HG02571 (cell line): ENCODE data around the gene ZNF778.

Experiments used
- ATAC-seq: cut with Tn5 transposase; IDR thresholded peaks from one replicate; pipeline ENCODE4 v1.9.1; 2021; ENCODE audit warnings: mild to moderate bottlenecking, moderate library complexity; ENCODE audit not compliant: unreplicated experiment

Gene ZNF778

GRCh38 chr16:89217388-89218191, at the start of gene ZNF778:
Gene ZNF778, plus strand, starts transcription at chr16:89217703. Its CDS starts 3,425 bp downstream, at chr16:89221128.
- peak; percentile 87 for ATAC-seq

DNA sequence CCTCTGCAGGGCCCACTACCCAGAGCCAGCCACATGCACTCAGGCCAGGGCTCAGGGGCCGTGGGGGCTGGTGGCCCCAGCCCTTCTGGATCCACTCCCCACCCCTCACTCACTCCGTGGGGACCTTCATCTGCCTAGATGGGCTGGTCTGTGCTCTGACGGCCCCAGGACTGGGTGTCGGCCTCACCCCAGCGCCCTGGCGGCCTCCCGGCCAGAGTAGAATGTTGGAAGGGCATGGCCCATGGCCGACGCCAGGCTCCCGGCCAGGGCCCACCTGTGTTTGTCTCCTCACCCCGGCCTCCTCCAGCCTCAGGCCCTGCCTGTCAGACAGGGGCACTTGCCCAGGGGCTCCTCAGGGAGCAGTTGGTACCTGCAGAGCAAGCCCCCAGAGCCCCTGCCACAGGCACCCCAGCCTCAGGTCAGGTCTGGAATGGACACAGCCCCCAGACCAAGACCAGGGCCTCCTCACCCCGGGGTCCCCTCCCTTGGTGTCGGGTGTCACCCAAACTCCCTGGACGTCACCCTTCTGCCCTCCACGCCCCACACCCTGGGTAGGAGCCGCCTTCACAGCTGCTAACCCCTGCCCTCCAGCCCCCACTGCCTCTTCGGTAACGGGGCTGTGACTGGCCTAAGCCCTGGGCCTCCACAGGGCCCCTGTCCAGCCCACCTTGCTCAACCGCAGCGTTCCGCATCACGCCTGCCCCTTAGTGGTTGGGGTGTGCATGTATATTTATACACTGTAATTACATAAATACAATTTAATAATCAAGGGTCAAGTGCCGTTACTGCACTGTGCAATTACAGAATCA, 48.9 kb upstream of the ZNF778 start:
- ATAC-seq, result no peak

DNA sequence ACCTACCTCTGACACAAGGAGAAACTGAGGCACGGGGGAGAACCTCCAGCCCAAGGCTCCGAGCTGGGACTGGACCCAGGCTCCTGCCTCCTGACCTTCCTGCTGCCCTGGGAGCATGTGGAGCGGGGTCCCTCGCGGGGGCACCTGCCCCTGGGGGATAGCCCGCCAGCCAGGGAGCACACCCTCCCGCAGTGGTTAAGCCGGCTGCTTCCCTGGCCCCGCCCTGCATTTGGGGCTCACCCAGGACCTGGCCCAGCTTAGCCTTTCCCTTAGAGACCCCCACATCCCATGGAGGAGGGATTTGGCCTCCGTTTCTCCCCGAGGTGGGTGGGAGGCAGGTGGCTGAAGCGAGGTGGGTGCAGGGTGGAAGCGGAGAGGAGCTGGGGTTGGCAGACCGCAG, 47.7 kb upstream of the ZNF778 start:
- ATAC-seq, result no peak

DNA sequence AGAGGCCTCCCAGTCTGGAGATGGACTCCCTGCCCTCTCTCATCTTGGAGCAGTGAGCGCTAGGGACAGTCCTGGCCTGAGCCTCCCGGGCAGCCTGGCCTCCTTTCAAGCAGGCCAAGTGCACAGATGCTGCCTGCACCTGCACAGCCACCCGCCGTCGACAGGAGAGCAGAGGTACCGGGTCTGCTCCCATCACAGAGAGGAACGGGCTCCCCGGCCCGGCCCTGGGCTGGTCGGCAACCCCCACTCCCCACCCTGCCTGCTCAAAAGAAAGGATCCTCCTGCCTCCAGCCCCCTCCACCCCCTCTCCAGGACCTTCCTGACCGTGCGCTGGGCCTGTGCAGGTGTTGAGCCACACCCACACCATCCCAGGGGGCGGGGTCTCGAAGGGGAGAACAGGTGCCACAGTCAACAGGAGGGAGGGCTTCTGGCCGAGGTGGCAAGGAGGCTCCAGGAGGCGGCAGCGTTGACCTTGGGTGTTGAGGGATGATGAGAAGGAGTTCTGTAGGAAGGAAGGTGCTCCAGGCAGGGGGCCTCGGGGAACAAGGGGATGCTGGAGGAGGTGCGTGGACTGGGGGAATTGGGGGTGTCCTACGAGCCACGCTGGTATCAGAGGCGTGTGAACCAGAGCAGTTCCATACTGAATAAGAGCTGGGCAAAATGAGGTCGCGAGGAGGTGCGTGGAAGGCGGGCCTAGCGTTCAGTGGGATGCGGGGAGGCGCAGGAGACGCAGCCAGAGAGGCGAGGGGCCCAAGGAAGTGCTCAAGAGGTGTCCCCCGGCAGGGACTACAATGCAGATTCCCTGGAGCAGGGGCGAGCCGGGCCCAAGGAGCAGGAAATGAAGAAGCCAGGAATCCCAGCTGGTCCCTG, 46.9 kb upstream of the ZNF778 start:
- ATAC-seq, result no peak

DNA sequence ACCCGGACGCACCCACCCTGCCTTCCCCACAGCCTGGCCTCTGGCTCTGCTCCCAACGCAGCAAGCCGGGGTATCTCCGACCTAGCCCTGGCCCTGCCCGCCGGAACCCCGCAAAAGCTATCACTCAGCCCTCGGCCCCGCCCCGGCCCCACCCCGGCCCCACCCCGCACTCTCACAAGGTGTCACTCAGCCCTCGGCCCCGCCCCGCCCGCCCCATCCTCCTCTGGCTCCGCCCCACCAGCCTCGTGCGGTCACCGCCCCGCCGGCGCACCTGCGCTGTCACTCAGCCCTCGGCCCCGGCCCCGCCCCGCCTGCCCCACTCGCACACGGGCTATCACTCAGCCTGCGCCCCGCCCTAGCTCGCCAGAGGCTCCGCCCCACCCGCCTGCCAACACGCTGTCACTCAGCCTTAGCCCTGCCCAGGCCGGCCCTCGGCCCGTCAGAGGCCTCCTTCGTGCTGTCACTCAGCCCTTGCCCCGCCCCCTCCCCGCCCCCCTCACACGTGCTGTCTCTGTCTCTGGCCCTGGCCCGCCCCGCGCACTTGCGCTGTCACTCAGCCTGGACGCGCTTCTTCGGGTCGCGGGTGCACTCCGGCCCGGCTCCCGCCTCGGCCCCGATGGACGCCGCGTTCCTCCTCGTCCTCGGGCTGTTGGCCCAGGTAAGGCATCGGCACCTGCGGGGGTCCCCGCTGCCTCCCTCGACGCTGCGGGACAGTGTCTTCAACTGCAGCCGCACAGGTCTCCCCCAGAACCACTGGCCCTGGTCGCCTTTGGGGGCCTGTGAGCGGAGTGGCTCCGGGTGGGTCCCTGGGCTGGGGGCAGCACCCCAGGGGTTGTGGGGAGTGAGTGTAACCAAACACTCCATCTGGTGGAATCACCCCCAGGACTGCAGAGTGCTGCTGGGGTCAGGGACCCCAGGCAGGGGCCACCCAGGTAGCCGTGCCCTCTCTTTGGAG, 46.0 kb upstream of the ZNF778 start, which contains the start of gene CDH15:
TSS of gene CDH15 (plus strand) at position 533 of the 955 bp plus-strand sequence. CDS start at position 617, 84 bp downstream.
- ATAC-seq, result peak; percentile 71

DNA sequence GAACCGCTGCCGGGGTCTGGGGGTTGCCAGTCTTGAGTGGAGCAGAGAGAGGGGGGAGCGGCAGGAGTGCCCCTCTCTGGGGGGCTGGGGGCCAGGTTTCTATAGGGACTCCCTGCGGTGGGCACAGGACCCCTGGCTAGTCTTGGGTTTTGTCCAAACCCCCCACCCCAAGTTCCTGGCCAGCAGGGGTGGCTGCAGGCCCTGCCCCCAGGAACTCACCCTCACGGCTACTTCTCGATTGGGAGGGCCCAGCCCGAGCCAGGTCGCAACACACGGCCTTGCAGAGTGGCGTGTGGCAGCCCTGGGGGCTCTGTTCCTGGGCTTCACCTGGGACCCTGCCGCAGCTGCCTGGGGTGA, 45.4 kb upstream of the ZNF778 start:
- no peak for ATAC-seq

GRCh38 chr16:89172528-89173173, 44.9 kb upstream of the ZNF778 start:
- ATAC-seq, result no peak

DNA sequence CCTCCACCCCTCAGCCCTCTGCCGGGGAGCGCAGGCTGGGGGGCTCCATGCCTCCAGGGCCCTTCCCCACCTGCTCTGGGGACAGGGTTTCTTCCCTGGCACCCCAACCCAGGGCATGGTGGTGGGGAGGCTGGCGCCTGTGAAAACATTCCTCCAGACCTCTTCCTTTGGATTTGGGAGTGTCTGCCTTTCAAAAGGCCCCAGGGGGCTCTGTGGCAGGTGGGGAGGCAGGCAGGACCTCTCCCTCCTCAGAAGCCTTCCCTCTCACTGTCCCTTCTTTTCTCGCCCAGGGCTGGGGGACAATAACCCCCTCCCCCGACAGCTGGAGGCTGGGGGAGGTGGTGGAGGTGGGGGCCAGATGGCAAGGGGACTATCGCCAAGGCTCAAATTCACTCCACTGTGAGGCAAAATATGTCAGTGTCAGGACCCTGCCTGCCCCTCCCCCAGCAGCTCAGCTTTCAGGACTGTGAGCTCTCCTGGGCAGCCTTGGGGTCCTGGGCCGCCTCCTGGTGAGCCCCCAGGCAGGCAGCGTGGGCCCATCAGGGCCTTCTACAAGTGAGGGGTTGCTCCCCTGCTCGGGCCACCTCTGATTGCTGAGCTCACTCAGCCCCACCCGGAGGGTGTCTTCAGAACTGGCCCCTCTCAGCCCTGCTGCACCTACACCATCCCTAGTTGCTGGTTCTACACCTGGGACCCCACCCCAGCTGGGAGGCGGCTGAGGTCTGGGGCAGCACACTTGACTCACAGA, 44.2 kb upstream of the ZNF778 start:
- no peak for ATAC-seq

DNA sequence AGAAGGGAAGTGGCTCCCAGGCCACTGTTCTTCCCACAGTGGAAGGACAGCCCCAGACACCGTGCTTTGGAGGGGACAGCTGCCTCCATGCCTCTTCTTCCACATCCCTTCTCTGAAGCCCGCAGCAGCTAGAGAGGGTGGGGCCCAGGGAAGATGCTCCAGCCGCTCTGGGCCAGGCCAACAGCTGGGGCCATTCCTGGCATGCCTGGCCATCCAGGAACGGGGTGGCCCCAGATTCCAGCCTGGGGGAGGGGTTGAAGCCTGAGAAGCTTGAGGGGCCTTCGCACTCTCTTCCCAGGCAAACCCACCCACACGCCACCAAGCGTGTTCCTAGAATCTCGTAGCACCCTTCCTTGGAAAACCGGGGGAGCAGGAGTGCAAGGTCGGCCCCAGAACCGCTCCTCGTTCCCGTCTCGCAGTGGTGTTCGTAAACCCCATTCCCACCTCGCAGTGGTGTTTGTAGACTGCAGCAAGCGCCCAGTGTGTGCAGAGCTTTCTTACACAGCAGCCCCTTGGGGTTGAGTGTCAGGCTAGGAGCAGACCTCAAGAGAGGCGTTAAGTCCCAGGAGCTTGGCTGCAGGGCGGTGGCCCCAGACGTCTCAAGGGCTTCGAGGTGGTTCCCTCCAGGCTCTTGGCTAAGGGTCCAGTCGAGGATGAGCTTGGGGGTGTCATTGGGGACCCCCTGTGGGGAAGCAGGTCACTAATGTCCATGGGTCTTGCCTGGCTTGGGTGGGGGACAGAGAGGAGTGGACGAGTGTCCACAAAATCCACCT, 43.3 kb upstream of the ZNF778 start:
- no peak for ATAC-seq

DNA sequence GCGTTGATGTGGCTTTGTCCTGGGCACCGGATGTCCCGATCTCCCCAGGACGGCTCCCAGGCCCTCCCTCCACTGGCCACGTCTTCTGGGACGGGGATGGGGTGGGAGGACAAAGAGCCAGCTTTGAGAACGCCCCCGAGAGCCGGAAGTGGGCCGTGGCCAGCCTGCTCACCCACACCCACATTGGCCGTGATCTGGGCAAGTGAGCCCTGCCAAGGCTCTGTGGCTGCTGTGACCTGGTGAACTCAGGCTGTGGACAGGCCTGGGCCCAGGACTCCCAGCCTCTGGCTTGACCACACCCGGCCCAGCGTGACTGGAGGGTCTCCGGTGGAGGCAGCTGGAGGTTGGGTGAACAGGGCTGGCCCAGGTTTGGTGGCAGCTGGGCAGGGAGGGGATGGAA, 42.6 kb upstream of the ZNF778 start:
- no peak for ATAC-seq

- ATAC-seq, result no peak
These were observed 42.0 kb upstream of the ZNF778 start for GRCh38 chr16:89175280-89176146.

- no peak for ATAC-seq
These were observed 41.3 kb upstream of the ZNF778 start for GRCh38 chr16:89176147-89176690.

DNA sequence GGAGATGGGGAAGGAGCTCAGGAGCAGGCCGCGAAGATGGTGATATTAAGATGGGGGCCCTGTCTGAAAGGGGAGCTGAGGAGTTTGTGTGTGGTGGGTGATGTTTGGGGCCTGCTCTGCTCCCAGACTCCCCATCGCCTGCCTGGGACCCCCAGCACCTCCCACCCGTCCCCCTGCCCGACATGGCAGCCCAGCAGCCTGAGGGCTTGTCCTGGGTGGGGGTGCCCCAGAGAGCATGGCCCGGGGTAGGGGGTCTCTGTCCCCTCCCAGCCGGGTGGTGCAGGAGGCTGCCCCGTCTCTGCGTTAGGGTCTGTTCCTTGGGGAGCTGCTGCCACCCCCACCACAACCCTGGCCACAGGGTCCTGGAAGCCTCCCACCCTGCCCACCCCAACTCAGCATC, 40.8 kb upstream of the ZNF778 start:
- no peak for ATAC-seq

DNA sequence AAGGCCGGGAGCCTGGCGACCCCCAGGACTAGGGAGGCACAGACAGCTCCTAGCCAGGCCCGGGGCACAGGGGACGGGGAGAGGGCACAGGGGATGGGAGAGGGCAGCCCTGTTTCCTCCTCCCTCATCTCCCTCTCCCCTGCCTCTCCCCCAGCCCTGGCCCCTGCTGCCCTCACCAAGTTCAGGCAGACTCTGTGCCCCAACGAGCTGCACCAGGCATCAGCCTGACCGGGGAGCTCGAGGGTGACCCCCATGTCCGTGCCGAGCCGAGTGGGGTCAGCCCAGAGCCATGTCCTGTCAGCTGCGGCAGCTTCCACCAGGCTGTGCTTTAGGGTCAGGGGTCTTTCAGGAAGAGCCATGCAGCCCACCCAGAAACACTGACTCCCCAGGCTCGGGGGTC, 40.0 kb upstream of the ZNF778 start:
- no peak for ATAC-seq

DNA sequence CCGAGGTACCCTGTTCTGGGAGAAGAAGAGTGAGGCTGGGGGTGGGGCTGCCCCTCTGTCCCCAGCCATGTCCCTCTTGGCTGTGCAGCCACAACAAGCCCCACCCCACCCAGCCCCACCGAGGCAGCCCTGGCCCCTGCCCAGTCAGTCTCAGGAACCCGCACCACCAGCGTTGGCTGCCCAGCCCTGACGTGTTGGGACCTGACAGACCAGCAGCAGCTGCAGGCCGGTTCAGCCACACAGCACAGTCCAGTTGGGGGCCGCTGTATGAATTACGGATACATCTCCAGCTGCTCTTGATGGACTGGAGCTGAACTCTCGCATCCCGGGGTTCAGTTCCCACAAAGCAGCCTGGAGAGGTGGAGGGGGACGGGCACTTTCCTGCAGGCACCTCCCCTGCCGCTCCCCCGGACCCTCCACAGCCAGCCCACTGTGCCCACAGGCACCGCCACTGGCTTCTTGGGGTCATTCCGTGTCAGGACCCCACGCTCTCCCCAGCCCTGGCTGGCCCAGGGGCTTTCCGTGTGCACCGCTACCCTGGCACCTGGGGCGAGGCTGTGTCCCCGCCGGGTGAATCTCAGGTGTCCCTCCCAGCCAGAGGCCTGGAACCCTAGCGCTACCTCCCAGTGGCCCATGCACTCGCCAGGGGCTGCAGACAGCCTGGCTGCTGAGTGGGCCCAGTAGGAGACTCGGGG, 38.9 kb upstream of the ZNF778 start:
- ATAC-seq, result no peak

DNA sequence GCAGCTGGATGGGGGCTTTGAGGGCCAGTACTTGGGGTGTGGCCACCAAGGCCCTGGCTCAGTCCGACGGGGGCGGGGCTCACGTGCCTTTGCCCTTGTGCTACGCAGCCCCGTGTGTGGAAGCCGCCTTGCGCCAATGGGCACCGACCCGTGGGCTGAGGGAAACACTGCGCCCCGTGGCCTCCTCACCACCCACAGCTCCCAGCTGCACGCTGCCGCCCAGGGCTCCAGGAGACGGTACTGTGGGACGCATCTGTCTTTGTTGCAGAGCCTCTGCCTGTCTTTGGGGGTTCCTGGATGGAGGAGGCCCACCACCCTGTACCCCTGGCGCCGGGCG, 38.4 kb upstream of the ZNF778 start:
- ATAC-seq, result no peak
